Liver (tissue), 3 donors: ENCODE measurements around the gene SKAP1.
"Not testable (repeated sequence)": the region's sequence is repeated elsewhere in the genome, so short reads cannot be mapped to it uniquely, and the experiment has no call there.

ENCODE experiments used
- ATF3 ChIP-seq: IDR thresholded peaks from 2 replicates; pipeline ENCODE4 v1.6.1; 2016; ENCODE audit warnings: antibody characterized with exemption
- CTCF ChIP-seq: fragments of 150-350 bp; IDR thresholded peaks from 2 replicates; pipeline ENCODE4 v1.5.1; 2017; ENCODE audit warnings: improper control_type of control experiment, low read depth, low read length; ENCODE audit not compliant: missing input control
- EGR1 ChIP-seq, 2 donors: IDR thresholded peaks; 2 replicates each; pipeline ENCODE4 v1.6.1; 2016 to 2018; ENCODE audit warnings: antibody characterized with exemption in 2 of 2, low read depth in 2 of 2
- FOXA1 ChIP-seq: IDR thresholded peaks from 2 replicates; pipeline ENCODE4 v1.6.1; 2016; ENCODE audit warnings: antibody characterized with exemption
- GABPA ChIP-seq, 2 donors: IDR thresholded peaks in 1 of 2; conservative IDR thresholded peaks in 1 of 2; 2 replicates each; pipeline ENCODE4 v1.6.1; 2016; ENCODE audit warnings: antibody characterized with exemption in 2 of 2, mild to moderate bottlenecking in 1 of 2, moderate library complexity in 1 of 2
- HNF4G ChIP-seq: IDR thresholded peaks from 2 replicates; pipeline ENCODE4 v1.6.1; 2016; ENCODE audit warnings: antibody characterized with exemption
- JUND ChIP-seq, 2 donors: IDR thresholded peaks; 2 replicates each; pipeline ENCODE4 v1.6.1; 2016; ENCODE audit warnings: antibody characterized with exemption in 2 of 2
- RAD21 ChIP-seq, 2 donors: IDR thresholded peaks; 2 replicates each; pipeline ENCODE4 v1.6.1; 2016; ENCODE audit warnings: antibody characterized with exemption in 2 of 2, mild to moderate bottlenecking in 2 of 2
- REST ChIP-seq: IDR thresholded peaks from 2 replicates; pipeline ENCODE4 v1.6.1; 2016; ENCODE audit warnings: antibody characterized with exemption, mild to moderate bottlenecking
- RXRA ChIP-seq, 2 donors: IDR thresholded peaks; 2 replicates each; pipeline ENCODE4 v1.6.1; 2017 to 2018; ENCODE audit warnings: antibody characterized with exemption in 2 of 2, mild to moderate bottlenecking in 1 of 2
- SP1 ChIP-seq: IDR thresholded peaks from 2 replicates; pipeline ENCODE4 v1.6.1; 2018; ENCODE audit warnings: antibody characterized with exemption, mild to moderate bottlenecking
- TAF1 ChIP-seq: conservative IDR thresholded peaks from 2 replicates; pipeline ENCODE4 v1.6.1; 2016; ENCODE audit warnings: antibody characterized with exemption, mild to moderate bottlenecking
- TF ChIP-seq, protein P1 (sequence below): IDR thresholded peaks from 2 replicates; pipeline ENCODE4 v1.6.1; 2016; ENCODE audit warnings: antibody characterized with exemption
- donor health status: healthy.
- donor health status: healthy.

DNA sequence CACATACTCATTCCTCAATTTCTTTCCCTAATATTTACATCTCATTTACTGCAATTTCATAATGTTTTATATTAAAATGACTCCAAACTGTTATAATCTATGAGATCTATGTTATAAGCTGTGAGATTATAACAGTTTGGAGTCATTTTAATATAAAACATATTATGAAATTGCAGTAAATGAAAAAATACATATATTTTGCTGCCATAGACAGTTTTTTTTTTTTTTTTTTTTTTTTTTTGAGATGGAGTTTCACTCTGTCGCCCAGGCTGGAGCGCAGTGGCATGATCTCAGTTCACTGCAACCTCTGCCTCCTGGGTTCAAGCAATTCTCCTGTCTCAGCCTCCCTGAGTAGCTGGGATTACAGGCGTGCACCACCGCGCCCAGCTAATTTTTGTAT, 180.0 kb downstream of the SKAP1 start:
- TF ChIP-seq CTCF; HNF4G; FOXA1; GABPA (IDR thresholded peaks at IDR 0.05 in 1 of 2, conservative IDR thresholded peaks at IDR 0.05 in 1 of 2); RAD21 (IDR thresholded peaks at IDR 0.05); SP1; EGR1 (IDR thresholded peaks at IDR 0.05; ENCODE audit: low read depth in 2 of 2); ATF3; REST; RXRA (IDR thresholded peaks at IDR 0.05); TAF1; JUND (IDR thresholded peaks at IDR 0.05): not testable (repeated sequence)
- TF ChIP-seq, protein P1, sequence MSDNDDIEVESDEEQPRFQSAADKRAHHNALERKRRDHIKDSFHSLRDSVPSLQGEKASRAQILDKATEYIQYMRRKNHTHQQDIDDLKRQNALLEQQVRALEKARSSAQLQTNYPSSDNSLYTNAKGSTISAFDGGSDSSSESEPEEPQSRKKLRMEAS: not testable (repeated sequence)
